GM12874 (cell line): Measurements from ENCODE around the gene LGALS7B.

Experiments used
- CTCF ChIP-seq: IDR thresholded peaks from 2 replicates; pipeline ENCODE4 v1.5.1; 2011; ENCODE audit warnings: low read depth, mild to moderate bottlenecking, control low read depth, low read length, moderate library complexity; ENCODE audit not compliant: insufficient read depth

The LGALS7B gene

GRCh38 chr19:38808741-38809140 is 19.7 kb downstream of the LGALS7B start:
- TF ChIP-seq CTCF: no peak

- TF ChIP-seq CTCF: no peak
These were observed 20.7 kb downstream of the LGALS7B start for GRCh38 chr19:38809592-38810252.

DNA sequence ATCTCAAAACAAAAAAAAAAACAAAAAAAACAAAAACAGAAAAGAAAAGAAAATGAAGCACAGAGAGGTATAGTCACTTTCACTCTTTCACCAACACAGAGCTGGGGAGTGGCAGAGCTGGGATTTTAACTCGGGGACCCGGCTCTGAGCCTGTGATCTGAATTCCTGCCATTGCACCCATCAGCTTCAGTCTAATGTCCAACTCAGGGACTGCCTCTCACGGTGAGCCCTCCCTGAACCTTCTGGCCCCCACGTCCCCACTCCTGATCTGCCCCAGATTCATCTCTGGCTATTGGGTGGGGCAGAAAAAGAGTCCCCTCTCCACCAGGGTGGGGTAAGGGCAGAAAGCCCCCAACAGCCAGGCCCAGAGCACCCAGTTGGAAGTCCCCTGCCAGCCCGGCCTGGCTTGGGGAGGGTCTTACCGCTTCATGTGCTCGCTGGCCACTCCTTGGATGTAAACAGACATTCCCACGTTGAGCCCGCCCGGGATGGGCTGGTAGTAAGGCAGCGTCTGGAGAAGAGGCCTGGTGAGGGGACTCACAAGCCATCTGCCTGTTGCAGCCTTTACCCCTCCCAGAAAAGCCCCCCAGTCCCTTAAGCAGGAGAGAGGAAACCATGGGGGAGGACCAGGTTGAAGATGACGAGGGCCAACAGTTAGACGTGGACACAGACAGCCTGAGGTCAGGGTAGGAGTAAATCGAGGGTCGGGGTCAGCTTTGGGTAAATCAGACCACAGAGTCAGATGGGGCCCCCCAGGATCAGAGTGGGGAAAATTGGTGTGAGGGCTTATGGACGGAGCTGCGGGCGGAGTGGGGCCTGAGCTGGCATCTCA is 23.2 kb downstream of the LGALS7B start:
- TF ChIP-seq CTCF: no peak

- no peak for TF ChIP-seq CTCF
These were observed 23.9 kb downstream of the LGALS7B start, which contains the start of gene LGALS4 for GRCh38 chr19:38812841-38813320. Gene LGALS4, minus strand, starts transcription at chr19:38812945. Its CDS starts 59 bp downstream, at chr19:38812886.

GRCh38 chr19:38813323-38813722 is 24.3 kb downstream of the LGALS7B start:
- TF ChIP-seq CTCF: no peak

GRCh38 chr19:38815059-38816001 is 26.3 kb downstream of the LGALS7B start:
- TF ChIP-seq CTCF: no peak
